Choroid plexus epithelial cell (primary cell): ENCODE measurements around the gene SMURF2.
A peak's percentile ranks its signal among the peaks of the same experiment; 100 is the strongest.

Source experiments
- DNase-seq: peaks from one replicate; pipeline ENCODE4 v3.0.0-alpha.2; 2010; ENCODE audit warnings: low read depth
- H3K4me3 ChIP-seq: 2 replicates; pipeline ENCODE4 v1.5.1; 2011; ENCODE audit warnings: low read depth, mild to moderate bottlenecking, control low read depth, low read length, moderate library complexity
- TF ChIP-seq, protein P1 (sequence below): conservative IDR thresholded peaks from 2 replicates; pipeline ENCODE4 v1.5.1; 2011; ENCODE audit warnings: low read depth, mild to moderate bottlenecking, control low read depth, inconsistent platforms, low read length, moderate library complexity

The SMURF2 gene

GRCh38 chr17:64661976-64662773, at the start of gene SMURF2:
Gene SMURF2, minus strand, starts transcription at chr17:64662307. Its CDS starts 427 bp downstream, at chr17:64661880.
- TF ChIP-seq, protein P1, sequence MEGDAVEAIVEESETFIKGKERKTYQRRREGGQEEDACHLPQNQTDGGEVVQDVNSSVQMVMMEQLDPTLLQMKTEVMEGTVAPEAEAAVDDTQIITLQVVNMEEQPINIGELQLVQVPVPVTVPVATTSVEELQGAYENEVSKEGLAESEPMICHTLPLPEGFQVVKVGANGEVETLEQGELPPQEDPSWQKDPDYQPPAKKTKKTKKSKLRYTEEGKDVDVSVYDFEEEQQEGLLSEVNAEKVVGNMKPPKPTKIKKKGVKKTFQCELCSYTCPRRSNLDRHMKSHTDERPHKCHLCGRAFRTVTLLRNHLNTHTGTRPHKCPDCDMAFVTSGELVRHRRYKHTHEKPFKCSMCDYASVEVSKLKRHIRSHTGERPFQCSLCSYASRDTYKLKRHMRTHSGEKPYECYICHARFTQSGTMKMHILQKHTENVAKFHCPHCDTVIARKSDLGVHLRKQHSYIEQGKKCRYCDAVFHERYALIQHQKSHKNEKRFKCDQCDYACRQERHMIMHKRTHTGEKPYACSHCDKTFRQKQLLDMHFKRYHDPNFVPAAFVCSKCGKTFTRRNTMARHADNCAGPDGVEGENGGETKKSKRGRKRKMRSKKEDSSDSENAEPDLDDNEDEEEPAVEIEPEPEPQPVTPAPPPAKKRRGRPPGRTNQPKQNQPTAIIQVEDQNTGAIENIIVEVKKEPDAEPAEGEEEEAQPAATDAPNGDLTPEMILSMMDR, result no peak
- peak within 1 kb of the TSS; percentile 74 for H3K4me3 ChIP-seq
- DNase-seq, result peak; percentile 55

DNA sequence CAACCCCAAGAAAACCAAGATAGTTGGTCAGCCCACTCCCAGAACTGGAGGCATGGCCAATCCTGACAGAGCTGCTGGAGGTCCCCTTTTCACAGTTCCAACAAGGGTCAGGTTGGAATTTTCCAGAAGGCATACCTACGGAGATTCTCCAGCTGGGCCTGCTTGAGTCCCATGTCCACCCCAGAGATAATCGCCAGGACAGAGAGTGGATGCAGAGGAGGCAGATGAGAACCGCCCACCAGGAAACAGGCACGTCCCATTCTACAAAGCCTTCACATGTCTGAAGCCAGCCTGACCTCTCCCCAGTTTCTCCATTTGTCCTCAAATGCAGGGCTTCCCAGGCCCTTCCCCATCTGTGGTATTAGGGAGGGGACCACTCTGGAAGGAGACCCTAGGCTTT, 47.4 kb upstream of the SMURF2 start:
- TF ChIP-seq, protein P1, result no peak
- DNase-seq, result no peak
- no peak overlapping the region for H3K4me3 ChIP-seq

- no peak overlapping the region for H3K4me3 ChIP-seq
- DNase-seq, result peak; percentile 93
- TF ChIP-seq, protein P1, result no peak
Observed at GRCh38 chr17:64707050-64707591, 45.0 kb upstream of the SMURF2 start.

- TF ChIP-seq, protein P1, result no peak
- no peak for DNase-seq
- no peak overlapping the region for H3K4me3 ChIP-seq
Observed at GRCh38 chr17:64706224-64707049, 44.3 kb upstream of the SMURF2 start.

DNA sequence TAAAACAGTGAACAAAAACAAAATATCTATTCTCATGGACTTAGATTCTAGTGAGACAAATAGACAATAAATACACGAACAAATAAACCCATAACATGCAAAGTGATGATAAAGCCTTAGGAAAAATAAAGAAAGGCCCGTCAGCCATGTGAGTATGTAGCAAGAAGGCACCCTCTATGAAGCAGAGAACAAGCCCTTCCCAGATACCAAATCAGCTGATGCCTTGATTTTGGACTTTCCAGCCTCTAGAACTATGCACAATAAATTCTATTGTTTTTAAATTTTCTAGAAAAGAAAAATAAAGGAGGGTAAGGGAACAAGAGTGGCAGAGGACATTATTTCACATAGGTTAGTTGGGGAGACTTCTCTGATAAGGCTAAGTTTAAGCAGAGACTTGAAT, 40.7 kb upstream of the SMURF2 start:
- DNase-seq, result no peak
- TF ChIP-seq, protein P1, result no peak
- no peak overlapping the region for H3K4me3 ChIP-seq

- TF ChIP-seq, protein P1, result no peak
- DNase-seq, result no peak
- no peak overlapping the region for H3K4me3 ChIP-seq
Observed at GRCh38 chr17:64698725-64699124, 36.6 kb upstream of the SMURF2 start.
